SK-N-SH (cell line): ENCODE data around the gene CCNI2.

Source experiments
- SIN3A ChIP-seq: IDR thresholded peaks from 2 replicates; pipeline ENCODE4 v1.6.1; 2012; ENCODE audit warnings: low read depth, mild to moderate bottlenecking, low read length, moderate library complexity, borderline replicate concordance
- TF ChIP-seq, protein P1 (sequence below): fragments of 200-600 bp; sonication (generic); IDR thresholded peaks from 2 replicates; pipeline ENCODE4 v1.6.1; 2017; ENCODE audit warnings: antibody characterized with exemption, mild to moderate bottlenecking, moderate library complexity

DNA sequence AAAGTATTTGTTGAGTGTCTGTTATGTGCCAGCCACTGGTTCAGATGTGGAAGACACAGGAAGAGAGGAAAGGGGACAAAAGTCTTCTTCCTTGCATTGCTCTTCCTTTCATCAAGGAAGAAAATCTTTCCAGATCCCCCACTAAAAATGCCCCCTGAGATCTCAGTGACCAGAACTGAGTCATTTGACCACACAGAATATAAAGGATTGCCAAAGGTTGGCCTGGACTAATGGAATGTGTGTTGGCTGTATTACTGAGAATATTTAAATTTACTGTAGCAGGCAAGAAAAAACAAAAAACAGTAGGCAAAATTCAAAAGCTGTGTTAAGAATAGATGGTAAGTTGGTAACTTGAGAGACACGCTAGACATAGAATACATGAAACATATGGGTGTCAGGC lies 39.9 kb downstream of the CCNI2 start:
- TF ChIP-seq SIN3A: no peak
- TF ChIP-seq, protein P1, sequence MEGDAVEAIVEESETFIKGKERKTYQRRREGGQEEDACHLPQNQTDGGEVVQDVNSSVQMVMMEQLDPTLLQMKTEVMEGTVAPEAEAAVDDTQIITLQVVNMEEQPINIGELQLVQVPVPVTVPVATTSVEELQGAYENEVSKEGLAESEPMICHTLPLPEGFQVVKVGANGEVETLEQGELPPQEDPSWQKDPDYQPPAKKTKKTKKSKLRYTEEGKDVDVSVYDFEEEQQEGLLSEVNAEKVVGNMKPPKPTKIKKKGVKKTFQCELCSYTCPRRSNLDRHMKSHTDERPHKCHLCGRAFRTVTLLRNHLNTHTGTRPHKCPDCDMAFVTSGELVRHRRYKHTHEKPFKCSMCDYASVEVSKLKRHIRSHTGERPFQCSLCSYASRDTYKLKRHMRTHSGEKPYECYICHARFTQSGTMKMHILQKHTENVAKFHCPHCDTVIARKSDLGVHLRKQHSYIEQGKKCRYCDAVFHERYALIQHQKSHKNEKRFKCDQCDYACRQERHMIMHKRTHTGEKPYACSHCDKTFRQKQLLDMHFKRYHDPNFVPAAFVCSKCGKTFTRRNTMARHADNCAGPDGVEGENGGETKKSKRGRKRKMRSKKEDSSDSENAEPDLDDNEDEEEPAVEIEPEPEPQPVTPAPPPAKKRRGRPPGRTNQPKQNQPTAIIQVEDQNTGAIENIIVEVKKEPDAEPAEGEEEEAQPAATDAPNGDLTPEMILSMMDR: no peak
